Gastroesophageal sphincter (tissue), 4 donors: ENCODE data around the gene RNASEH2B. TPM values are rescaled to one million over a fixed set of nuclear protein-coding genes. Genes with fewer than 3 reads are reported as not detected.
A peak's percentile ranks its signal among the peaks of the same experiment; 100 is the strongest.

ENCODE experiments used
- ATAC-seq: fragments of 150-250 bp; one replicate; pipeline ENCODE4 v1.9.1; 2016; ENCODE audit warnings: mild to moderate bottlenecking, moderate library complexity
- H3K27ac ChIP-seq, 4 donors: fragments of 200-600 bp; sonication (generic) in 3 of 4; 1 replicate in 3 of 4; 2 replicates in 1 of 4; pipeline ENCODE4 v1.5.1; 2016 to 2019
- H3K27me3 ChIP-seq: fragments of 200-600 bp; sonication (generic); one replicate; pipeline ENCODE4 v1.5.1; 2019
- H3K36me3 ChIP-seq, 2 donors: fragments of 200-600 bp; sonication (generic); one replicate each; pipeline ENCODE4 v1.5.1; 2019; ENCODE audit warnings: control low read depth in 1 of 2
- H3K4me1 ChIP-seq, 3 donors: fragments of 200-600 bp; sonication (generic); 1 replicate in 2 of 3; 2 replicates in 1 of 3; pipeline ENCODE4 v1.5.1; 2016 to 2019; ENCODE audit warnings: control low read depth in 2 of 3
- H3K4me3 ChIP-seq, 2 donors: fragments of 200-600 bp; sonication (generic); one replicate each; pipeline ENCODE4 v1.5.1; 2019; ENCODE audit warnings: mild to moderate bottlenecking in 1 of 2, moderate library complexity in 1 of 2
- H3K9me3 ChIP-seq, 3 donors: fragments of 200-600 bp; sonication (generic); one replicate each; pipeline ENCODE4 v1.5.1; 2017 to 2019; ENCODE audit warnings: control low read depth in 2 of 3
- CTCF ChIP-seq, 4 experiments: fragments of 200-600 bp in 2 of 4; fragments of 450-650 bp in 2 of 4; sonication (generic) in 1 of 4; IDR thresholded peaks; one replicate each; pipeline ENCODE4 v1.5.1; 2017 to 2019; ENCODE audit warnings: antibody characterized with exemption in 4 of 4, mild to moderate bottlenecking in 2 of 4, moderate library complexity in 2 of 4
- EP300 ChIP-seq: sonication (generic); formaldehyde crosslinking; IDR thresholded peaks from one replicate; pipeline ENCODE4 v1.6.1; 2017; ENCODE audit warnings: antibody characterized with exemption, mild to moderate bottlenecking
- POLR2A ChIP-seq, 2 donors: fragments of 450-650 bp; IDR thresholded peaks; one replicate each; pipeline ENCODE4 v1.6.1; 2017; ENCODE audit warnings: antibody characterized with exemption in 2 of 2, mild to moderate bottlenecking in 2 of 2, moderate library complexity in 1 of 2
- POLR2AphosphoS5 ChIP-seq: sonication (generic); formaldehyde crosslinking; IDR thresholded peaks from one replicate; pipeline ENCODE4 v1.6.1; 2017; ENCODE audit warnings: antibody characterized with exemption
- WGBS, 2 donors: methylation state at CpG; one replicate each; pipeline ENCODE4 v1.1.5; 2018; ENCODE audit warnings: low coverage in 1 of 2; 5-methylcytosine and 5-hydroxymethylcytosine counted together
- total RNA-seq, 4 donors: library from RNA; depleted of rRNA; stranded (reverse); fragments of >200 nt; gene quantifications; one replicate each; pipeline ENCODE4 v1.1.0, GENCODE V29; 2016

Gene RNASEH2B
- total RNA-seq, 4 donors from 2014 or later: 31.6 to 76.5 (median 51.6) TPM

GRCh38 chr13:50994651-50995050, 85.1 kb downstream of the RNASEH2B start:
- H3K4me1 ChIP-seq: peaks cover 0 to 54% (median 15%) of the 10 kb centered on the region in 3 donors
- TF ChIP-seq CTCF (IDR thresholded peaks at IDR 0.05): no peak
- TF ChIP-seq POLR2A (IDR thresholded peaks at IDR 0.05): no peak
- TF ChIP-seq EP300: no peak
- TF ChIP-seq POLR2AphosphoS5: no peak
- H3K27ac ChIP-seq: peak overlapping the region in 1 of 4 donors; percentile 49
- ATAC-seq: no peak
- WGBS, 2 donors: 81 to 88% methylated on average over 1 to 6 of the region's 9 CpGs
- H3K27me3 ChIP-seq: no peaks in the 10 kb centered on the region
- no peaks in the 10 kb centered on the region for H3K9me3 ChIP-seq
- no peaks in the 10 kb centered on the region for H3K36me3 ChIP-seq
- H3K4me3 ChIP-seq: no peak overlapping the region

- WGBS, 2 donors: 81 to 88% methylated on average over 4 of the region's 4 CpGs
- no peaks in the 10 kb centered on the region for H3K27me3 ChIP-seq
Observed at GRCh38 chr13:50995854-50996253, 86.3 kb downstream of the RNASEH2B start.

GRCh38 chr13:50998326-50998725, 88.7 kb downstream of the RNASEH2B start:
- H3K9me3 ChIP-seq: no peaks in the 10 kb centered on the region
- TF ChIP-seq EP300 (no peak), POLR2AphosphoS5 (no peak), POLR2A (IDR thresholded peaks at IDR 0.05) (no peak), CTCF (IDR thresholded peaks at IDR 0.05) (no peak)
- H3K27me3 ChIP-seq: no peaks in the 10 kb centered on the region
- ATAC-seq: no peak
- H3K27ac ChIP-seq: no peak overlapping the region
- 81 to 92% methylated on average over 2 to 3 of the region's 3 CpGs for WGBS, 2 donors
- H3K4me1 ChIP-seq: peaks cover 0 to 31% (median 0%) of the 10 kb centered on the region in 3 donors
- H3K36me3 ChIP-seq: no peaks in the 10 kb centered on the region
- no peak overlapping the region for H3K4me3 ChIP-seq

More at GRCh38 chr13:50995854-50996253, 86.3 kb downstream of the RNASEH2B start:
- TF ChIP-seq POLR2AphosphoS5: no peak
- TF ChIP-seq CTCF (IDR thresholded peaks at IDR 0.05): no peak
- H3K9me3 ChIP-seq: no peaks in the 10 kb centered on the region
- H3K4me3 ChIP-seq: no peak overlapping the region
- peaks cover 0 to 53% (median 6%) of the 10 kb centered on the region in 3 donors for H3K4me1 ChIP-seq
- ATAC-seq: no peak
- no peak overlapping the region for H3K27ac ChIP-seq
- no peaks in the 10 kb centered on the region for H3K36me3 ChIP-seq

DNA sequence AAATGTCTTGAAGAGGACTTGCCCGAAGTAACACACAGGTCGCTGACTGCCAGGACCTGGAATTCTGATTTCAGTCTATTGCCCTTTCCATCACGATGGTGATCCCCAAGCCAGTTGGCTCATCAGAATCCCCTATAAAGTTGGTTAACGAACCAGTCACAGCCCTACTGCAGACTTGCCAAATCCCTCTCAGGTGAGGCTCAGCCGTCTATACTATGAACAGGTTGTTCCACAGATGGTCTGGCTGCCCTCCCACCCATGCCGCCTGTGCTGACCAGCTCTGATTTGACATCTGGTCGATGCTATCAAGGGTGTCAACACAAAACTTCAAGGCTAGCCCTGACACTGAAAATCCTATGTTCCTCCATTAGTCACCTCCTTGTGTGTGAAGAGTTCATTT, 90.0 kb downstream of the RNASEH2B start:
- H3K27me3 ChIP-seq: no peaks in the 10 kb centered on the region
- no peak for ATAC-seq
- H3K27ac ChIP-seq: no peak overlapping the region
- no peaks in the 10 kb centered on the region for H3K9me3 ChIP-seq
- no peak overlapping the region for H3K4me3 ChIP-seq
- TF ChIP-seq POLR2AphosphoS5: no peak
- peaks cover 0 to 18% (median 0%) of the 10 kb centered on the region in 3 donors for H3K4me1 ChIP-seq
- H3K36me3 ChIP-seq: no peaks in the 10 kb centered on the region
- 100% methylated on average over 1 of the region's 7 CpGs; no CpG with 5 or more reads in 1 of the 2 donors for WGBS, 2 donors

DNA sequence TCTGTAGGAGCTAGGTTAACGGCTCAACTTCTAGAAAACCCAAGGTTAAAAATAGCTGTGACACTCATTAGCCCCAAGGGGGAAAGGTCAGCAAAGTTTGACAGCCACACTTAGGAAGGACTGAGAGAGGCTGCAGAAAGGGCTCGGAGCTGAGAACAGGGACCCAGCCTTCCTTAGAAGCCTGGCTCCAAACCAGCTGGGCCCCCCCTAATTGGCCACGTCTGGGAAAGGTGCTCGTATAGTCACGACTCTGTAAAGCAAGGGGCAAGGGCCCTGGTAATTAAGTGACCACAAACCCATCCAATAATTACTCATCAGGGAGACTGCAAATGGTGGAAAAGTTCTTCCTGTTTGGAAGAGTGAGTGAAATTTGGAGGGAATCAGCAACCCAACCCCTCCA, 90.5 kb downstream of the RNASEH2B start:
- Histone ChIP-seq H3K36me3 (no peaks in the 10 kb centered on the region), H3K4me3 (no peak overlapping the region), H3K4me1 (peaks cover 0 to 14% (median 0%) of the 10 kb centered on the region in 3 donors), H3K27ac (no peak overlapping the region), H3K27me3 (no peaks in the 10 kb centered on the region), H3K9me3 (no peaks in the 10 kb centered on the region)
- TF ChIP-seq EP300 (no peak), CTCF (IDR thresholded peaks at IDR 0.05) (no peak), POLR2A (IDR thresholded peaks at IDR 0.05) (no peak), POLR2AphosphoS5 (no peak)
- ATAC-seq: no peak
- 20 to 64% methylated on average over 2 to 4 of the region's 5 CpGs for WGBS, 2 donors
